Vagina (tissue), 2 donors: ENCODE measurements around the gene LIN28B.

ENCODE experiments used
- POLR2A ChIP-seq, 2 donors: fragments of 450-650 bp; IDR thresholded peaks; one replicate each; pipeline ENCODE4 v1.6.1; 2017; ENCODE audit warnings: antibody characterized with exemption in 2 of 2, mild to moderate bottlenecking in 2 of 2, moderate library complexity in 2 of 2
- POLR2AphosphoS5 ChIP-seq, 2 donors: sonication (generic); formaldehyde crosslinking; IDR thresholded peaks; one replicate each; pipeline ENCODE4 v1.9.0; 2017; ENCODE audit warnings: antibody characterized with exemption in 2 of 2, mild to moderate bottlenecking in 2 of 2, low read depth in 1 of 2; ENCODE audit not compliant: insufficient read depth in 1 of 2
- TF ChIP-seq, protein P1 (sequence below), 3 experiments: fragments of 450-650 bp in 2 of 3; fragments of 200-600 bp in 1 of 3; sonication (generic) in 1 of 3; IDR thresholded peaks; one replicate each; pipeline ENCODE4 v1.5.1; 2017 to 2019; ENCODE audit warnings: antibody characterized with exemption in 3 of 3, mild to moderate bottlenecking in 2 of 3, moderate library complexity in 2 of 3

GRCh38 chr6:105067329-105067728 lies 110.4 kb downstream of the LIN28B start:
- TF ChIP-seq, protein P1, sequence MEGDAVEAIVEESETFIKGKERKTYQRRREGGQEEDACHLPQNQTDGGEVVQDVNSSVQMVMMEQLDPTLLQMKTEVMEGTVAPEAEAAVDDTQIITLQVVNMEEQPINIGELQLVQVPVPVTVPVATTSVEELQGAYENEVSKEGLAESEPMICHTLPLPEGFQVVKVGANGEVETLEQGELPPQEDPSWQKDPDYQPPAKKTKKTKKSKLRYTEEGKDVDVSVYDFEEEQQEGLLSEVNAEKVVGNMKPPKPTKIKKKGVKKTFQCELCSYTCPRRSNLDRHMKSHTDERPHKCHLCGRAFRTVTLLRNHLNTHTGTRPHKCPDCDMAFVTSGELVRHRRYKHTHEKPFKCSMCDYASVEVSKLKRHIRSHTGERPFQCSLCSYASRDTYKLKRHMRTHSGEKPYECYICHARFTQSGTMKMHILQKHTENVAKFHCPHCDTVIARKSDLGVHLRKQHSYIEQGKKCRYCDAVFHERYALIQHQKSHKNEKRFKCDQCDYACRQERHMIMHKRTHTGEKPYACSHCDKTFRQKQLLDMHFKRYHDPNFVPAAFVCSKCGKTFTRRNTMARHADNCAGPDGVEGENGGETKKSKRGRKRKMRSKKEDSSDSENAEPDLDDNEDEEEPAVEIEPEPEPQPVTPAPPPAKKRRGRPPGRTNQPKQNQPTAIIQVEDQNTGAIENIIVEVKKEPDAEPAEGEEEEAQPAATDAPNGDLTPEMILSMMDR (IDR thresholded peaks at IDR 0.05) = no peak
- TF ChIP-seq POLR2A (IDR thresholded peaks at IDR 0.05) (no peak), POLR2AphosphoS5 (IDR thresholded peaks at IDR 0.05; ENCODE audit: insufficient read depth in 1 of 2, low read depth in 1 of 2) (no peak)
